NT2/D1 (cell line): ENCODE data around the gene LTBP1.

ENCODE experiments used
- SUZ12 ChIP-seq: IDR thresholded peaks from 2 replicates; pipeline ENCODE4 v1.6.1; 2011; ENCODE audit not compliant: insufficient read length, insufficient read depth; ENCODE audit errors: extremely low read depth
- YY1 ChIP-seq: IDR thresholded peaks from 2 replicates; pipeline ENCODE4 v1.6.1; 2011; ENCODE audit not compliant: insufficient read length, insufficient read depth

GRCh38 chr2:33019796-33020195 is 73.0 kb downstream of the LTBP1 start:
- TF ChIP-seq YY1 (no peak), SUZ12 (no peak)
